ENCODE results near the gene NUP98.

DNA sequence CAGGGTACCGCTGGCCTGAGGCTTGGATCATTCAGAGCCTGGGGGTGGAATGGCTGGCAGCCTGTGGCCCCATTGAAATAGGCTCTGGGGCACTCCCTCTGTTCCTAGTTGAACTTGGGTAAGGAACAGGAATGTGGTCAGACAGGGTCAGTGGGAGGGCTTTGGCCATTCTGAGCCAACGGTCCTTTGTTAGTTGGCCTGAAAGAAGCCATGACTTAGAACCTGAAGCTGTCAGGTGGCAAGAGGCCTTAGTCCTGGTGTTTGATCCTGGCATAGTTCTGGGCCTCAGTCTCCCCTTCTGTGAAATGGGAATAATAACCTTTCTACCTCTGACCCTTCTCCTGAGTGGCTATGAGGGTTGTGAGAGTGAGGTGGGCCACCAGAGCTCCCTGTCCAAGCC is 19.3 kb upstream of the NUP98 start:
- TF ChIP-seq POLR2AphosphoS2 (conservative IDR thresholded peaks at IDR 0.05; ENCODE audit: low read length) (no peak), POLR2A (IDR thresholded peaks at IDR 0.05; ENCODE audit: low read length) (no peak), EP300 (IDR thresholded peaks at IDR 0.05) (no peak)
- TF ChIP-seq, protein P1, sequence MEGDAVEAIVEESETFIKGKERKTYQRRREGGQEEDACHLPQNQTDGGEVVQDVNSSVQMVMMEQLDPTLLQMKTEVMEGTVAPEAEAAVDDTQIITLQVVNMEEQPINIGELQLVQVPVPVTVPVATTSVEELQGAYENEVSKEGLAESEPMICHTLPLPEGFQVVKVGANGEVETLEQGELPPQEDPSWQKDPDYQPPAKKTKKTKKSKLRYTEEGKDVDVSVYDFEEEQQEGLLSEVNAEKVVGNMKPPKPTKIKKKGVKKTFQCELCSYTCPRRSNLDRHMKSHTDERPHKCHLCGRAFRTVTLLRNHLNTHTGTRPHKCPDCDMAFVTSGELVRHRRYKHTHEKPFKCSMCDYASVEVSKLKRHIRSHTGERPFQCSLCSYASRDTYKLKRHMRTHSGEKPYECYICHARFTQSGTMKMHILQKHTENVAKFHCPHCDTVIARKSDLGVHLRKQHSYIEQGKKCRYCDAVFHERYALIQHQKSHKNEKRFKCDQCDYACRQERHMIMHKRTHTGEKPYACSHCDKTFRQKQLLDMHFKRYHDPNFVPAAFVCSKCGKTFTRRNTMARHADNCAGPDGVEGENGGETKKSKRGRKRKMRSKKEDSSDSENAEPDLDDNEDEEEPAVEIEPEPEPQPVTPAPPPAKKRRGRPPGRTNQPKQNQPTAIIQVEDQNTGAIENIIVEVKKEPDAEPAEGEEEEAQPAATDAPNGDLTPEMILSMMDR (IDR thresholded peaks at IDR 0.05) = no peak
- TF ChIP-seq, protein P2, sequence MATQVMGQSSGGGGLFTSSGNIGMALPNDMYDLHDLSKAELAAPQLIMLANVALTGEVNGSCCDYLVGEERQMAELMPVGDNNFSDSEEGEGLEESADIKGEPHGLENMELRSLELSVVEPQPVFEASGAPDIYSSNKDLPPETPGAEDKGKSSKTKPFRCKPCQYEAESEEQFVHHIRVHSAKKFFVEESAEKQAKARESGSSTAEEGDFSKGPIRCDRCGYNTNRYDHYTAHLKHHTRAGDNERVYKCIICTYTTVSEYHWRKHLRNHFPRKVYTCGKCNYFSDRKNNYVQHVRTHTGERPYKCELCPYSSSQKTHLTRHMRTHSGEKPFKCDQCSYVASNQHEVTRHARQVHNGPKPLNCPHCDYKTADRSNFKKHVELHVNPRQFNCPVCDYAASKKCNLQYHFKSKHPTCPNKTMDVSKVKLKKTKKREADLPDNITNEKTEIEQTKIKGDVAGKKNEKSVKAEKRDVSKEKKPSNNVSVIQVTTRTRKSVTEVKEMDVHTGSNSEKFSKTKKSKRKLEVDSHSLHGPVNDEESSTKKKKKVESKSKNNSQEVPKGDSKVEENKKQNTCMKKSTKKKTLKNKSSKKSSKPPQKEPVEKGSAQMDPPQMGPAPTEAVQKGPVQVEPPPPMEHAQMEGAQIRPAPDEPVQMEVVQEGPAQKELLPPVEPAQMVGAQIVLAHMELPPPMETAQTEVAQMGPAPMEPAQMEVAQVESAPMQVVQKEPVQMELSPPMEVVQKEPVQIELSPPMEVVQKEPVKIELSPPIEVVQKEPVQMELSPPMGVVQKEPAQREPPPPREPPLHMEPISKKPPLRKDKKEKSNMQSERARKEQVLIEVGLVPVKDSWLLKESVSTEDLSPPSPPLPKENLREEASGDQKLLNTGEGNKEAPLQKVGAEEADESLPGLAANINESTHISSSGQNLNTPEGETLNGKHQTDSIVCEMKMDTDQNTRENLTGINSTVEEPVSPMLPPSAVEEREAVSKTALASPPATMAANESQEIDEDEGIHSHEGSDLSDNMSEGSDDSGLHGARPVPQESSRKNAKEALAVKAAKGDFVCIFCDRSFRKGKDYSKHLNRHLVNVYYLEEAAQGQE (IDR thresholded peaks at IDR 0.05) = no peak
- TF ChIP-seq, protein P3, sequence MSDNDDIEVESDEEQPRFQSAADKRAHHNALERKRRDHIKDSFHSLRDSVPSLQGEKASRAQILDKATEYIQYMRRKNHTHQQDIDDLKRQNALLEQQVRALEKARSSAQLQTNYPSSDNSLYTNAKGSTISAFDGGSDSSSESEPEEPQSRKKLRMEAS (IDR thresholded peaks at IDR 0.05) = no peak

Measured in A549 (cell line).